HG02588 (cell line): ENCODE results near the gene LPCAT1.
"Not testable (repeated sequence)": the region's sequence is repeated elsewhere in the genome, so short reads cannot be mapped to it uniquely, and the experiment has no call there.

Experiments used
- ATAC-seq: cut with Tn5 transposase; IDR thresholded peaks from one replicate; pipeline ENCODE4 v1.9.1; 2021; ENCODE audit warnings: mild to moderate bottlenecking, moderate library complexity; ENCODE audit not compliant: unreplicated experiment

The LPCAT1 gene

GRCh38 chr5:1510151-1510561, 13.6 kb downstream of the LPCAT1 start:
- ATAC-seq, result no peak

DNA sequence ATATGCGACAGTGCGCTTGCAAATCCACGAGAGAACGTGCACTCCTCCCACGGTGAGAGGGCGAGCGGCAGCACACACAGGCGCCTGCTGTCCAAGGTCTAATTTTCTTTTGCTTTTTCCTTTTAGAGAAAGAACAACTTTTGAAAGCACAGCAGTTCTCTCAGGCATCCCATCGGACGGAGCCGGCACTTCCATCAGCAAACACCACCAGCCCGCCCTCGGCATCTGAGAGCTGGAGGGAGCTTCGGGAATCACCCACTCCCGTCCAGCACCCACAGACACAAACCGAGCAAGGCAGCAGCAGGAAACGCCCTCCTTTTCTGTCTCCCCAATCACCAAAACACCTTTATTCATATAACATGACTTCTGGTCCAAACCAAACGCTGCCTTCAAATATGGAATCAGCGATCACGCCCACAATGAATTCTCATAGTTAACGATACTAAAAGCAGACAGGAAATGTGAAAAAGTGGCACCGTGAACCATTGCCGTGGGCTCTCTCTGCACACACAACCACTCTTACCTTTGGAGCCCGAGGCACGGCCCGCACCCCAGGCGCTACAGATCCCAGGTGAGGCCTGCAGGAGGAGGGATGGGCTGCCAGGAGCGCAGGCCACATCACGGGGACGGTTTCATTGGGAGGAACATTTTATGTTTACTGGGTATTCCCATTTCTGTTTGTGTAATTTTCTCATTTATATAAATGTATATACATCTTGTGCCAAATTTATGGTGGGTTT, 14.2 kb downstream of the LPCAT1 start:
- no peak for ATAC-seq

- ATAC-seq, result no peak
These were observed 15.0 kb downstream of the LPCAT1 start for GRCh38 chr5:1508659-1509290.

- ATAC-seq, result no peak
These were observed 15.7 kb downstream of the LPCAT1 start for GRCh38 chr5:1507961-1508658.

DNA sequence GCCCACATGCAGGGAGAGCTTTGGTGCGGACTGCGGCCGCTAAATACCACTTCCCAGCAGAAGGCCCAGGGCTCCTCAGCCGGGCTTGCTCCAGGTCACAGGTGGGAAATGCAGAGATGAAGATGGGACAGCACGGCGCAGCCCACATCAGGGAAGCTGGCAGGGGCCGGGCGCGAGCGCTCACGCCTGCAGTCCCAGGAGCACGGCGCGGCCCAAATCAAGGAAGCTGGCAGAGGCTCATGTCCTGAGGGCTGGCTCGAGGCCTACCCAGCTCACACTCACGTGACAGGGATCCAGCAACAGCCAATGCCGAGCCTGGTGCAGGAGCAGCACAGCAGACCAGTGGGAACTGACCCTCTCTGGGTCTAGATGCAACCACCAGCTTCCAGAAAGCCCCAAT, 16.3 kb downstream of the LPCAT1 start:
- no peak for ATAC-seq

DNA sequence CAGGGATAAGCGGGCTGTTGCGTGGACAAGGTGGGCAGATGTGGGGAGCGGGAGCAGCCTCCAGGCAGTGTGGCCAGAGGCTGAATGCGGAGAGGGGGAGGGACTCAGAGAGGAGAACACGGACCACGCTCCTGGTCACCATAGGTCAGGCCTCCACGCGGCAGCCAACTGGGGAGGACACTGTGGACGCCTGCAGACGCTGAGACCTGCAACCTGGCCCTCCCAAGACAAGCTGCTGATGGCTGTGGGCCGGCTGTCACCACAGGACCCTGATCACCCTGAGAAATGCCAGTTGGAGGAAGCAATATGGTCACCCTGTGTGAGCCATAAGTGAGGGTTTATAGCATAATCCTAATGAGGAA, 16.8 kb downstream of the LPCAT1 start:
- no peak for ATAC-seq

DNA sequence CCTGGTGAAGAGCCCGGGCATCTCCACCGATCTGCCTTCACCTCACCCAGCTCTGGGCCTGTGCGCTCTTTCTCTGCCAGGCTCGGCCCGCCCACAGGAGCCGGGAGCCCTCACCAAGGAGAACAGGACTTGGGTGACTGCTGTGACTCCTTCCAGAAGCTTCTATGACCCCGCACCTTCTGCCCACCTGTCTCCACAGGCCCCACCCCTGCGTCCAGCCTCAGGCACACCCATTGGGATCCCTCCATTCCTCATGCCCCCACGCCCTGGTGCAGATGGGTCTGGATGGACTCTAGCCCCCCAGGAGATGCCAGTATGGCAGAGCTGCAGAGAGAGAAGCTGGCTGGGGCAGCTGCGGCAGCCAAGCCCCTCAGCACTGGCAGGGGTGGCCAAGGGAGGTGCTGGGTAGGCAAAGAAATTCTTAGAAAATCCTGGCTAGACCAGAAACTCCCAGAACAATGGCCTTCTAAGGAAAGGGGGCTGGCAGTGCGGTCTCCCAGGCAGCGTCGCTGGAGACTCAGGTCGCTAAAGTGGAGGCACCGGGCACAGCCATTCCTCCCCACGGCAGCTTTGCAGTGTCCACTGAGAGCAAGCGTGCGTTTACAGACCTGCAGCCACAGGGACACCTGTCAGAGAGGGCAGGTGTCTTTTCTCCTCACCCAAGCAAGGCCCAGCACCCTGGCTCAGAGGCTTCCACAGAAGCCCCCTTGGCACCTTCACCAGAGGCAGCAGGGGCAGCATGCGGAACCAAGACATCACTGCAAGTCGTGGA, 17.3 kb downstream of the LPCAT1 start:
- ATAC-seq, result no peak

DNA sequence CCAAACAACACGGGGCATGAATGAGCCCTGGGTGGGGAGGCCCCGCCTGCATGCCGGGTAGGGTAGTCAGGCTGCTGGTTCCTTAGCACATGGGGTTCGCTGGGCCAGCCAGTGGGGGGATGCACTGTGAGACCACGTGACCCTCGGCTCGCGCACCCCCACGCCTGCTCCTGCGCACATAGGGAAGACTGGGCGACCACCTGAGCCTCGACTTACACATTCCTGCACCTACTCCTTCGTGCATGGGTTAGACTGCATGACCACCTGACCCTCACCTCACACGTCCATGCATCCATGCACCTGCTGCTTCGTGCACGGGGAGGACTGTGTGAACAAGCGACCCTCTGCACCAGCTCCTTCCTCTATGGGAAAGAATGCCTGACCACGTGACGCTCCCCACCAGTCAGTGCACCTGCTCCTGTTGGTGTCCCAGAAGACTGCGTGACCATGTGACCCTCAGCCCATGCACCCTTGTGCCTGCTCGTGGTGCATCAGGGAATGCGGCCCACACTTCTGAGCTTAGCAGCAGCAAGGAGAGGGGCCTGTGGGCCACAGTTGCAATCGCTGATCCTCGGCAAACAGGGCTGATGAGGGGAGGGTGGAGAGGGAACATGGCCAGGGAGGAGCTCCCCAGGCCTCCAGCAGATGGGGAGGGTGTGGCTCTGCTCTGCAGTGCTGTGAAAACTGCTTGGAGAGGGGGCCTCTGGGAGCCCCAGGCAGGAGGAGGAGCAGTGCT, 18.1 kb downstream of the LPCAT1 start:
- no peak for ATAC-seq

DNA sequence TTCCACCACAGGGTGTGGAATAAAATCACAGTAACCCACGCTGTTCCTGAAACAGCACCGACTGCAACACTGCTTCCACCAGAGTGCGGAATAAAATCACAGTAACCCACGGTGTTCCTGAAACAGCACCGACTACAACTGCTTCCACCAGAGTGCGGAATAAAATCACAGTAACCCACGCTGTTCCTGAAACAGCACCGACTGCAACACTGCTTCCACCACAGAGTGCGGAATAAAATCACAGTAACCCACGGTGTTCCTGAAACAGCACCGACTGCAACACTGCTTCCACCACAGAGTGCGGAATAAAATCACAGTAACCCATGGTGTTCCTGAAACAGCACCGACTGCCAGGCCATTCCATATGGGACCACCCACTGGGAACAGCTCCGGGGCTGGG, 18.7 kb downstream of the LPCAT1 start:
- ATAC-seq, result not testable (repeated sequence)

- no peak for ATAC-seq
These were observed 19.1 kb downstream of the LPCAT1 start for GRCh38 chr5:1504617-1505016.

GRCh38 chr5:1504069-1504595, 19.6 kb downstream of the LPCAT1 start:
- no peak for ATAC-seq

GRCh38 chr5:1503241-1504068, 20.3 kb downstream of the LPCAT1 start:
- peak; percentile 24 for ATAC-seq

DNA sequence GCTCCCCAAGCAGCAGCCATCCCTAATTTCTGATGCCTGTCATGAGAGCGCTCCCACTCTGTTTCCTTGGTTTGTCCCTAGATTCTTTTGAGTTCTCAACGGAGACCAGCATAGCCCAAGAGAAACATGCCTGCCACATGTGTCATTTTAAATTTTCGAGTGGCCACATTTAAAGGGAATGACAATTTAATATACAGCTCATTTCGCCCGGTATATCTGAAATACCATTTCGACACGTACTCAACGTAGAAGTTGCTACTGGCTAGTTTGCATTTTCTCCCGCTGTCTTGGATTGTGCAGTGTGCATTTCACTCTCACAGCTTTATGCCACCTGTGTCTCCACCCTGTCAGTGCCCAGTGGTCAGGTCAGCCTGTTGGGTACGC, 21.0 kb downstream of the LPCAT1 start:
- no peak for ATAC-seq

DNA sequence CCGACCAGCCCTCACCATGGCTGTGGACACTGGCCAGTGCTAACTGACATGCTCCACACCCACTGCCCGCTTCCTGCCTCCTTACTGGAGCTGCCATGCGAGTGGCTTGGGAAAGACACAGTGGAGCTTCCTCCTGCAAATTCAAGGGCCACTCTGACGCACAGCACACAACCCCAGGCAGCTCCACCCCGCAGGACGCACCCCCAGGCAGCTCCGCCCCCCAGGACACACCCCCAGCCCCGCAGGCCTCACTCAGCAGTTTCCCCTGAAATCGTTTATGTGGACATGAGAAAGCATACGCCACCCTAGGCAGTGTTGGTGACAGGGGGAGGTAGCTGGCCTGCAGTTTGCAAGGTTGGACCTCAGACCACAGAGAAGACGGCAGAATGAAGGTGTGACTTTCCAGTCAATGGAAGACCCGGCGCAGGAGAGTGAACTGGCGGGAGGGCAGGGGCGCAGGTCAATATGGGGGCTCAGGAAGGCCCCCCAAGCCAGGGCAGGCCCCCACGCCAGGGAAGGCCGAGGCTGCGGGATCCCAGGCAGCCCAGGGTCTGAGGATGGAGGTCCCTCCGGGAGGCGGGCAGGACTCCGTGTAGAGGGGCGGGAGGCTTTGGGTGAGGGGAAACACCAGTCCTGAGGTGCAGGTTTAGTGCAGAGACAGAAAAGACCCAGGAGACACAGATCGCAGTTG, 21.6 kb downstream of the LPCAT1 start:
- no peak for ATAC-seq

DNA sequence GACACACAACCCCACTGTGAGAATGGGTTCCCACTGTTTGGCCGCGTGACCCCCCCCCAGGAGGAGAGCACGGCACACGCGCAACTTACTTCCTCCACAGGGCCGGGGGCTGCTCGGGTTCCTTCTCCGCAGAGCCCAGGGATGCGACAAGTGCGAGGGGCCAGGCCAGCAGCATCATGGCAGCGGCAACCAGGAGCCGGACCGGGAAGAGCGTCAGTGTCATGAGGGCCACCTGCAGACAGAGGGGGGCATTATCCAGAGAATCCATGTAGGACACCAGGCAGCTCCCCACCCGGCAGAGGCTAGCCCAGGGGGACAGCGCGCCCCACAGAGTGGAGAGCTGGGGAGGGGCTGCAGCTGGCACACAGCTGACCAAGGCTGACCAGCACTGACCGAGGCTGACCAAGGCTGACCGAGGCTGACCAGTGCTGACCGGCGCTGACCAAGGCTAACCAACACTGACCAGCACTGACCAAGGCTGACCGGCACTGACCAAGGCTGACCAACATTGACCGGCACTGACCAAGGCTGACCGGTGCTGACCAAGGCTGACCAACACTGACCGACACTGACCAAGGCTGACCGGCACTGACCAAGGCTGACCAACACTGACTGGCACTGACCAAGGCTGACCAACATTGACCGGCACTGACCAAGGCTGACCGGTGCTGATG, 22.3 kb downstream of the LPCAT1 start:
- ATAC-seq, result no peak

GRCh38 chr5:1500411-1501091, 23.2 kb downstream of the LPCAT1 start:
- ATAC-seq, result no peak

GRCh38 chr5:1499851-1500250, 23.9 kb downstream of the LPCAT1 start:
- ATAC-seq, result no peak
